HG02852 (cell line): Measurements from ENCODE around the gene SRMS.
"Not testable (repeated sequence)": the region's sequence is repeated elsewhere in the genome, so short reads cannot be mapped to it uniquely, and the experiment has no call there.

Source experiments
- ATAC-seq: cut with Tn5 transposase; IDR thresholded peaks from one replicate; pipeline ENCODE4 v1.9.1; 2021; ENCODE audit warnings: mild to moderate bottlenecking, moderate library complexity; ENCODE audit not compliant: unreplicated experiment

Gene SRMS

DNA sequence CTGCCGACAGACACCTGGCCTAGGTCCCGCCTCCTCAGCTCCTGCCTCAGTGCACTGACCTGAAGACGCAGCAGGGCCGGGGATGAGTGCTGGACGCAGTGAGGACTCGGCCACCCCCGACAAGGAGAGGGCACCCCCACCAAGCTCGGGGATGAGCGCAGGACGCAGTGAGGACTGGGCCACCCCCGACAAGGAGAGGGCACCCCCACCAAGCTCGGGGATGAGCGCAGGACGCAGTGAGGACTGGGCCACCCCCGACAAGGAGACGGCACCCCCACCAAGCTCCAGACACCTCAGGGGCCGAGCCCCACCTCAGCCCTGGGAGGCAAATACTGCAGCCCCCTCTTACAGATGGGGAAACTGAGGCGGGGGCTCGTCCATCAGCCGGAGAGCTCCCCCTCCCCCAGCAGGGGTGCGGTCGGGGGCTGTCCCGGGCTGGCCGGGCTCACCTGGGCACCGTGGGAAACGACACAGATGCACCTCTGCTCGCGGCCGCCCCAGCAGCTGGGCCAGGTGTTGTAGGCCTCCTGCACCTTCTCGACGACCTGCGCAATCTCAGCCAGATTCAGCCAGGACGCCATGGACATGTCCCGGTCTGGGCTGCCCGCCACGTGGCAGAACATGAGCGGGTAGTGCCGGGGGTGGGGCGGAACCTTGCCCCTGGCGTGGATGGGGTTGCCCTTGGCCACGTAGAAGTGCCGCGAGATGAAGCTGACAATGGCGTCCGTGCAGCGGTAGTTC, 19.0 kb upstream of the SRMS start:
- ATAC-seq: no peak

DNA sequence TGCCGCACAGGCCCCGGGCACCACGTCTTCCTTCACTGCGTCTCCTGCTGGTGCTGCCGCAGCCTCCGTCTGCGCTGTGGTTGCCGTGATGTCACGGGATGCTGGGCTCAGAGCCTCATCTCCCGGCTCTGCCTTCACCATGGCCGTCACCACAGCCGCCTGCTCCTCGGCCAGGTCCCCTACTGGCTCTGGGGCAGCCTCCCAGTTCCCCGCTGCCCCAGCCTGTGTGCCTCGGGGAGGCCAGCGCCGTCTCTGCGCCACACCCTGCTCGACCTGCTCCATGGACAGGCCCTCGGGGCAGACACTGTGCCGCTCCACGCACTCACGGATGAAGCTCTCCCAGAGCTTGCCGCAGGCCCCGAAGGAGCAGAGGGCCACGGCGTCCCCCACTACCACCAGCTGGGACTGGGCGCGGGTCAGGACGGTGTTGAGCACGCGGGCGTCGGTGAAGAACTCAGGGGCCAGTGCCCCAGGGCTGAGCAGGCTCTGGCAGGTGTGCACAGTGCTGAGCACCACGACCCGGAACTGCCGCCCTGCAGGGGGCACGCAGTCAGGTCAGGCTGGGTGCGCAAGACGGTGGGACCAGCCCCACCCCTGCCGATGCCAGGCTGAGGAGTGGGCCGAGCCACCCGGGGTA, 18.3 kb upstream of the SRMS start:
- no peak for ATAC-seq

DNA sequence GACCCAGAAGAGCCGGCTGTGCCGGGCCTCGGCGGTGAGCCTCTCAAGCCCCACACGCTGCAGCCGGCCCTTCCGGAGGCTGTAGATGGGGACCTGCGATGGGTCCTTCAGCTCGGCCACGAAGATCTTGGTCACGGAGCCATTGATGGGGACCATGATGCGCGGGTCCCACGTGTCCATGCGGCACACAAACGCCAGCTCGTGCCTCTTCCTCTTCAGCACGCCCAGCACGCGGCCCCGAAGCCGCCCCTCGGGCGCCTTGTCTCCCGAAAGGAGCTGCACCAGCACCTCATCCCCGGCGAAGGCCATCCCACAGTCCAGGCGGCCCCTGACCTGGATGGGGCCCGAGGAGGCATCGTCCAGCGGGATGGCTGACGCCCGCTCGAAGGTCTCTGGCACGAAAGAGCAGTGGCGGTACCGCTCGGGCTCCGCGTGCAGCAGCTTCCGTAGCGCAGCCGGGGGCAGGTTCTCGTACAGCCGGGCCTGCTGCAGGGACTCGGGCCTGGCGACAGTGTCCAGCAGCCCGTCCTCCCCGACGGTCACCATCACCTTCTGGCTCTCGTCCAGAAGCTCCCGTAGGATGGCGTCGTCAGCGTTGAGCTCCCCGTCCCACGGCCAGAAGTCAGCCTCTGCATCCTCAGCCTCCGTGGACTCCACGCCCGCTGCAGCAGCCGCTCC, 17.6 kb upstream of the SRMS start:
- ATAC-seq: no peak

DNA sequence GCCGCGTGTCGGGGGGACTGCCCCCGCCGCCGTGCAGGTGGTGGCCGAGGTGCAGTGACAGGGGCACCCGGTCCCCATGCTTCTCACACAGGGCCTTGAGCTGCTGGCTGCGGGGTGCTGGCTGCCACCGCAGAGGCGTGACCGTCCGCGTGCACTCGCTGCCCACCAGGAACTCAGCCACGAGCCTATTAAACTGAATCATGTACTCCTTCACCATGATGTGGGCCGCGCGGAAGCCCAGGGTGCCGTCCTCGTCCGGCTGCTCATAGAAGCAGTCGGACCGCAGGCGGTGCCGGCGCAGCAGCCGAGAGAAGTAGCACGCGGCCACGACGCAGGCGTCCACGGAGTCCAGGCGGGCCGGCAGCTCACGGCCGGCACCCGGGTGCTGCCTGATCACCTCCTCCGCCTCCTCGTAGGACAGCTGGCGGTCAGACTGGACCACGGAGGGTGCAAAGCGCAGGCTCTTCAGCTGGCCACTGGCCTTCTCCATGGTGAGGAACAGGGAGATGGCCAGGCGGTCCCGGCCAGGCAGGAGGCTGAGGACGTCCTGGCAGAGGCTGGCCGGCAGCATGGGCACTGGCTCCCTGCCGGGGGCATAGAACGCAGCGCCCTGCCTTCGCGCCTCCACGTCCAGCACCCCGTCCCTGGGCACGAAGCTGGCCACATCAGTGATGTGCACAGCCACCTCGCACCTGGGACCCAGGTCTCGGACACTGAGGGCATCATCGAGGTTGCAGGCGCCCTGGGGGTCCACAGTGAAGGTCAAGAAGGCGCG, 16.7 kb upstream of the SRMS start:
- ATAC-seq: no peak

DNA sequence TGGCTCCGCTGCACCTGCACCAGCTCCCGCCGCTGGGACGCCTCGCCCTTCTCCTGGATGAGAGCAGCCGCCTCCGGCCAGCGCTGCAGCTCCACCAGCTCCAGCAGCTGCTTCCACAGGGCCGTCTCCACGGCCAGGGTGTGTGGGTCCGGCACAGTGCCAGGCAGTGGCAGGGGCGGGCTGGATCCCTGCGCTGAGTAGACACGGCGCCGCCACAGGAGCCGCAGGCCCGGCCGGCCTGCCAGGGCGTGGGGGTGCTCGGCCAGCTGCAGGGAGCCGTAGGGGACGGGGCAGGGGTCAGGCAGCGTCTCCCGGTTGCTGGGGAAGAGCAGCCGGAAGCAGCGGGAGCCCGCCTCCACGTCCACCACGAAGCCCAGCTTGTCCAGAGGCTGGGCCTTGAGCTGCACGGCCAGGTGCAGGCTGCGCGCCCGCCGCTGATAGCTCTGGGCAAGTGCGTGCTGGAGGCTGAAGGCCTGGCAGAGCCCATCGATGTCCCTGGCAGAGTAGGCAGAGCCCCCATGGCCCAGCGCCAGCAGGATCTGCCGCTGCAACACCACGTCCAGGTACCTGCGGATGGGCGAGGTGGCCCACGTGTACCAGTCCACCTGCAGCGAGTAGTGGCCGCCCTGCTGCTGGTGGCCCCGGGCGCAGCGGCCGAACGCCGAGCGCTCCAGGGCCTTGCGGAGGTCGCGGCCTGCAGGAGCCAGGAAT, 15.8 kb upstream of the SRMS start:
- no peak for ATAC-seq

DNA sequence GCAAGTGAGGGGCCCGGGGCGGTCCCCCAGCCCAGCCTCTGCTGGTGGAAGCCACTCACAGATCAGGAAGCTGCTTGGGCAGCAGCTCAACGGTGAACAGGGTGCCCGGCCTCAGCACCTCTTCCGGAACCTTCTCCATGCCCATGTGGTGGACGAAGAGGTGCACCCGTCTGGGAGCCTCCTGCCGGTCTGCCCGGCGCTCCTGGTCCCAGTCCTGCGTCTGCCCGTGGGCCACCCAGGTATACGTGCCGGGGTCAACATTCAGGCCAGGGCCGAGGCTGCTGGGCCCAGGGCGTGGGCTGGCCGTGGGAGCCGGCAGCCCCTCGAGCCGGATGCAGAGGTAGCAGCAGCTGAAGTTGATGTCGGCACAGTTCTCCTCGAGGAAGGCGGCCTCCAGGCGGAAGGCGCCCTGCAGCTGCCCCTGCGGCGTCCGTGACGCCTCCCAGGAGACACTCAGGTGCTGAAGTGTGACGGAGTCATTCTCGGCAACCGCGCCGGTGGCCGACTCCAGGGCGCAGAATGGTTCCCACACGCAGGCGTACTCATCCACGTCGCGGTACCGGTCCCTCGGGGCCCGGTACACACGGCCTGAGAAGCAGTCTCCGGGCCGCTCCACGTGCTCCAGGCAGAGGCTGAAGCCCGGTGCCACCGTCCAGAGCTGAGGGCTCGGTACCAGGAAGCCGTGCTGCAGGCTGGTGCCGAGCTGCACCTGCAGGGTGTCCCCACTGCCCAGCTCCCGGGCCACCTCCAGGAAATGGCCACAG, 15.1 kb upstream of the SRMS start:
- no peak for ATAC-seq

DNA sequence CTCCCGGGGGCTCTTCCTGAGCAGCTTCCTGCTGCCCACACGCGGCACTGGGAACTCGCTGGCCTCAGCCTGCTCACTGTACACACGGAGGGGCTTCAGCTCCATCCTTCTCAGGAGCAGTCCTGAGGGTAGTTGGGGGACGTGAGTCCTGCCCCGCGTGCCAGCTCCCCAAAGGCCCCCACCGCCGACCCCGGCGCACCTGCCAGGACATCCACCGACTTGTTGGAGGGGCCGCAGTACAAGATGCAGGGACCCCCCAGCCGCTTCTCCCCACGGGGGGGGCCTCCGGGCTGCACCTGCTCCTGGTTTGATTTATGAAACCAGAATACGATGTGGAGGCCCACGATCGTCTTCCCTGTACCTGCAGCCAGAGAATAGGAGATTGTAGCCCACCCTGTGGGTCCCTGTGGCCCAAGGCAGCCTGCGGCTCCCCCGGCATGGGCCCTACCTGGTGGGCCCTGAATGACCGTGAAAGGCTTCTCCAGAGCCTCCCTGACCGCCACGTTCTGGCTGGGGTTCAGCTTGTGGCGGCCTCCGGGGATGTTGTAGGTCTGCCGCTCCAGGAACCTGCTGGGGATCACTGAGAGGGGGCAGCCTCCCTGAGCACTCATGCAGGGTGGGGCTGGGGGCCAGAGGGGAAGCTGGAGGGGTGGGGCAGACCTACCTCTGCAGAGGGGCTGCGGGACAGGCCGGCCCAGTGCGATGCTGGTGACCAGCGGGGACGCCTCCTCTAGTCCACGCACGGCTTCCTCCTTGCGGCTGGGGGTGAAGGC, 14.3 kb upstream of the SRMS start:
- ATAC-seq: no peak

DNA sequence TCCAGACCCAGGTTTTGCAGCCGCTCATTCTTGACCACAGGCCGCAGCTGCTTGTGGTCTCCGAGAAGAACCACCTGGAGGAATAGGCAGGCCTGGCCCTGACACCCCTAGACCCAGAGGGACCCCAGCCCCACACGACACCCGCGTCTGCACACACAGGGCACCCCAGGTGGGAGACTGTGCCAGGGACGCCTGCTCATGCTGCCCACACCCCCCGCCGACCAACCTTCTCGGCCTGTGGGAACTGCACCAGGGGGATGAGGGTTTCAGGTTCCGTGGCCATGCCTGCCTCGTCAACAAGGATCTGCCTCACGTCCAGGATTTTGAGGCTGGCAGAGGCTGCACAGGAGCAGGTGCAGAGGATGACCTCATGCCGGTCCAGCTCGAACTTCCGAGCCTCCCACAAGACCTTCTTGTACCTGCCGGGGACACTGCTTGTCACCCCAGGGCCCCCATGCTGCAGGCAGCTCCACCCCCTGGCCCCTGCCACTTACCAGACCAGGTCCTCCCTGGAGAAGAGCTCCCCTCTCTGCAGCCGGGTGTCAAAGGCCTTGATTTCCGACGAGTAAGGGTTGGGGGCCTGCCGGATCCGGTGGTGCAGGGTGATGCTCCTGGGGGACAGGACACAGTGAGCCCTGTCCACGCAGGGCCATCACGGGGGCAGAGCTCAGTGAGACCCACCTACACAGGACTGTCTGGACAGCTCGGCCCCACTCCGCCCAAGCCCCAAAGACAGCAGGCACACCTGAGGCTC, 13.5 kb upstream of the SRMS start:
- no peak for ATAC-seq

DNA sequence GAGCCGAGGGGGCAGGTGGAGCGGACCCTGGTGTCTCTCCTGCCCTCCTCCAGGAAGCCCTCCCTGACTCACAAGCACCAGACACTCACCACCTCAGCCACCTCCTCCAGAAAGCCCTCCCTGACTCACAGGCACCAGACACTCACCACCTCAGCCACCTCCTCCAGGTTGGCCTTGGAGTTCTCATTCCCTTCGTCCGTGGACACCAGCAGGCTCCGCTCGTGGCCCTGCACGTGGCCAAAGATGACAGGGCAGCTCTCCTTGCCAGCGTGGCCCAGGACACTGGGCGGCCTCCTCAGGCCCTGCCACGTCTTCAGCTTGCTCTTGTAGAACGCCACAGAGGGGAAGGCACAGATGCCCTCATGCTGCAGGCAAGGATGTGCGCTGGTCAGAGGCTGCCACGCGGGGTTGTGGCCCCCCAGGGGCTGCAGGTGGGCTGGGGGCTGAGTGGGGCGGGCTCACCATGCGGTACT, 12.8 kb upstream of the SRMS start:
- no peak for ATAC-seq

DNA sequence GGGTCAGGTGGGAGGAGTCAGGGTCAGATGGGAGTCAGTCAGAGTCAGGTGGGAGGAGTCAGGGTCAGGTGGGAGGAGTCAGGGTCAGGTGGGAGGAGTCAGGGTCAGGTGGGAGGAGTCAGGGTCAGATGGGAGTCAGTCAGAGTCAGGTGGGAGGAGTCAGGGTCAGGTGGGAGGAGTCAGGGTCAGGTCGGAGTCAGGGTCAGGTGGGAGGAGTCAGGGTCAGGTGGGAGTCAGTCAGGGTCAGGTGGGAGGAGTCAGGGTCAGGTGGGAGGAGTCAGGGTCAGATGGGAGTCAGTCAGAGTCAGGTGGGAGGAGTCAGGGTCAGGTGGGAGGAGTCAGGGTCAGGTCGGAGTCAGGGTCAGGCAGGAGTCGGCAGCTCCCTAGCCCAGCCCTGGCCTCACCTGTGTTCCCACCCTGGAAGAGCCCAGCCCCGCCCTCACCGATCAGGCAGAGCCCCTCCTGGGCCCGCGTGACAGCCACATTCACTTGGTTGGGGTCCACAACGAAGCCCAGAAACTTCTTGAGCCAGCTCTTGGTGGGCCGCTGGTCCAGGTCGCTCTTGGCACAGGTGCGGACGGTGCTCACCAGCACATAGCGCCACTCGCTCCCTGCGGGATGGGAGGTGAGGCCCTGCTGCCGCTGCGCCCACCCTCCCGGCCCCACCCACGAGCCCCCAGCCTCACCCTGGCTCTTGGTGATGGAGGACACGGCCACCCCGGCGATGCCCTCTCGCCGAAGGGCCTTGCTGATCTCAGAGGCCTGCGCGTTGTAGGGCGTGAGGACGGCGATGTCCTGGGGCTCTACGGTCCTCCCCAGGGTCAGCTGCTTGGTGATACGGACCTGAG, 12.2 kb upstream of the SRMS start:
- ATAC-seq: not testable (repeated sequence)

DNA sequence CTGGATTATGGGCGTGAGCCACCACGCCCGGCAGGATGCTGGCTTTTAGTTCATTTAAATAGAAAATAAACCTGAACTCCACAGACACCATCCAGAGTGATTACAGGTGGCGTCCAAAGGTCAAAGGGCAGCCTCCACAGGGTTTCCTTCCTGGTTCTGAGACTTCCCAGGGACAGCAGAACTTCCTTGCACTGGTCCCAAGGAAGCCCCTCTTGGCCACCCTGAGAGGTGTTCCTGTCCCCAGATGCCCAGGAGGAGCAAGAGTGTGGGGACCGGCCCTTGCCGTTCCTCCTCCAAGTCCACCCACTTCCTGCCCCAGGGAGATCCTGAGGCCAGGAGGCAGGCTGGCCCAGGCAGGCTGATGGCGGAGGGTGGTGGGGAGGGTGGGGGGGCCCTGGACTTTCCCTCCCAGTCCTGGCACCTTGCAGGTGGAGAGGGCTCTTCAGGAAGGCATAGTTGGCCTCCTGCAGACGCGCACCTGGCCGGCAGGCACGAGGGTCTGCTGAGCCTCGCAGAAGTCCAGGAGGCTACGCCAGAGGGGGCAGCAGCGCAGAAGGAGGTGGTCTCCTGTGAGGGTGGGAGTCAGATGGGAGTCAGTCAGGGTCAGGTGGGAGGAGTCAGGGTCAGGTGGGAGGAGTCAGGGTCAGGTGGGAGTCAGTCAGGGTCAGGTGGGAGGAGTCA, 11.4 kb upstream of the SRMS start:
- no peak for ATAC-seq

DNA sequence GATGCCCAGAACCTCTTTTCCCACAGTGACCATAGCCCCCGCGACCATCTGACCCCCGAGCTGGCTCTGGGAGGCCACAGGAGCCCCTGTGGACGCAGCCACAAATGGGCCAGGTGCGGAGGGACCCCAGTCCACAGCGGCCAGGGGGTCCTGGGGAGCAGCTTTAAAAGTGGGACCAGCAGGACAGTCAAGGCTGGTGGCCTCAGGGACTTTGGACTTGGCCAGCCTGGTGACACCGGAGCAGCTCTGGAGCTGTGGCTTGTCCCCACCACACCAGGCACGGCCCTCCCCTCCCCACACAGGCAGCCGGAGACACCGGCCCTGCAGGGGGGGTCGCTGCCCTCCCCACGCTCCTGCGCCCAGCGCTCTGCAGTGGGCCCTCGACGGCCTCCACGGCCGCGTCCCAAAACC, 9.9 kb upstream of the SRMS start:
- no peak for ATAC-seq

DNA sequence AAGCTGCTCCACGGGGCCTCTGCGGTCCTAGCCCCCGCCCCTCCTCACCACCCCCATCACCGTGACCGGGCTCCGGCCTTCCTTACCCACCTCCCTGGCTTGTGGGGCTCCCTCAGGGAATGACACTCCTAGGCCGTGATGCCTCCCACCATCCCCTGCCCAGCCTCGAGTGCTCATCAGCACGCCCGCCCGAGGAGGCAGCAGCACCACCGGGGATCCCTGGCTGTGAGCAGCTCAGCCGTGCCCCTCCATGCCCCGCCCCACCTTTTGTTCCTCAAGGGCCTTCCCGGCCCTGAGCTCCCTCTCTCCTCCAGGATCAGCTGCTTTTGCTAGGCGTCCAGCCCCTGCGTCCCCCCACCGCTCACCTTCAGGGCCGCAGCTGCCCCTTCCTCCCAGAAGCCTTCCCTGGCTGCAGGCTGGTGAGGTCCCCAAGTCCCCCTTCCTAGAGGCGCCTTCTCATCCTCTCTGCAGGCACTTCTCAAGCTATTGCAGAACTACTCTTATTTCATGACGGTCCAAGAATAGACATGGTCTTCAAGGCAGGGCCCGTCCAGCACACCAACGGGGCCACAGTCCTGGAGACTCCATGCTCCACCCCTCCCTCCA, 9.4 kb upstream of the SRMS start:
- ATAC-seq: no peak

DNA sequence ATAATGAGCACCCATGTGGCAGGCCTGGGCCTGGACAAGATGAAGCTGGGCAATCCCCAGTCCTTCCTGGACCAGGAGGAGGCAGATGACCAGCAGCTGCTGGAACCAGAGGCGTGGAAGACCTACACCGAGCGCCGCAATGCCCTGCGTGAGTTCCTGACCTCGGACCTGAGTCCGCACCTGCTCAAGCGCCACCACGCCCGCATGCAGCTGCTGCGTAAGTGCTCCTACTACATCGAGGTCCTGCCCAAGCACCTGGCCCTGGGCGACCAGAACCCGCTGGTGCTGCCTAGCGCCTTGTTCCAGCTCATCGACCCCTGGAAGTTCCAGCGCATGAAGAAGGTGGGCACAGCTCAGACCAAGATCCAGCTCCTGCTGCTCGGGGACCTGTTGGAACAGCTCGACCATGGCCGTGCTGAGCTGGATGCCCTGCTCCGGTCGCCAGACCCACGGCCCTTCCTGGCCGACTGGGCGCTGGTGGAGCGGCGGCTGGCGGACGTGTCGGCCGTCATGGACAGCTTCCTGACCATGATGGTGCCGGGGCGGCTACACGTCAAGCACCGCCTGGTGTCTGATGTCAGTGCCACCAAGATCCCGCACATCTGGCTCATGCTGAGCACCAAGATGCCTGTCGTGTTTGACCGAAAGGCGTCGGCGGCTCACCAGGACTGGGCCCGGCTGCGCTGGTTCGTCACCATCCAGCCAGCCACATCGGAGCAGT, 8.3 kb upstream of the SRMS start:
- no peak for ATAC-seq

DNA sequence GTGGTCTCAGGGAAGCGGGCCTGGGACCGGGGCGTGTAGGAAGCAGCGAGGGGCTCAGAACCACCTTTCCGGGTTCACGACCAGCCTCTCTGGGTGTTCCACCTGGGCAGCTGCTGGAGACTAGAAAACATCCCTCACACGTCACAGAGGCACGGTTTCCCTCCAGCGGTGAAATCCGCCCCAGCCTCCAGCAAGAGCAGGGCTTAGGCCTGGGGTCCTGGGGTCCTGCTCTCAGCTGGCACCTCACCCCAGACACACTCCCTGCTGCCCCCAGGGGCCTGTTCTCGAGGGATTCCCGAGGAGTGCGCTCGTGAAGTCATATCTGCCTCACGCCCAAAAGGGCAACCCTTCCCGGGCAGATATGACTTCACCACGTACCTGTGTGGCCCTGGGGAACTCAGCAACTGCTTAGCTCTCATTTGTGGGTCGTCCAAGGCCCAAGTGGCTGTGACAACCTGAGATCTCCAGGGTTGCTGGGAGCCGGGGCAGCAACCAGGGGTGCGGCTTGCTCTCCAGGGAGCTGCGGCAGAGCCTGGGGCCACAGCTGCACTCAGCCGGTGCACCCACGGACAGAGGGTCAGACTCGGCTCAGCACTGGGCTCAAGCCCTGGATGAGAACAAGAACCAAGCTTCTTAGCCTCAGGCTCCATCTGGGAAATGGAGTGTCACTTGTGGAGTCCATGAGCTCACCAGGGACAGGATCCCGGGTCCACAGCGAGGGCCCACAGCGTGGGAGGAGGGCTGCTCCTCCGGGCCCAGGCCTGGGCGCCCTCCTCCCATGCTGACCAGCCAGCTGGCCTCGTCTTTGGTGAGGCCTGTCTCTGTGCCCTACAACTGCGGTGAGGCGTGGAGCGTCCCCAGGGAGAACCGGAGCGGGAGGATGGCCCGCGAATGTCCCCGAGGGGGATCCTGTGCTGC, 7.1 kb upstream of the SRMS start:
- ATAC-seq: no peak
